ENCODE measurements around the gene PSENEN.
"Not testable (repeated sequence)": the region's sequence is repeated elsewhere in the genome, so short reads cannot be mapped to it uniquely, and the experiment has no call there.

PSENEN gene

DNA sequence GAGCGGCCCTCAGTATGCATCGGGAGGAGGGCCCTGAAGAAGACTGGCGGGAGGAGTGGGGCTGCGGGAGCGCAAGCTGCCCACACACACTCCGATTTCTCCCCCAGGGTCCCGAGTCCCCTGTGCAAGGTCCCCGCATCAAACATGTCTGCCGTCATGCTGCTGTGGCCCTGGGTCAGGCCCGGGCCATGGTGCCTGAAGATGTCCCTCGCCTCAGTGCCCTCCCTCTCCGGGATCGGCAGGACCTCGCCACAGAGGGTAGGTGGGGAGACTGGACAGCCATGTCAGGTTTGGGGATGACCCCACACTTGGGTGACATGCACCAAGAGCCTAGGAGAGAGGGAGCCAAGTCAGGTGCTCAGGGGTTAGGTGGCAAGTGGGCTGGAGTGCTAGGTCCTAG is 23.0 kb upstream of the PSENEN start:
- peaks cover 14% of the 10 kb centered on the region for H3K4me1 ChIP-seq (ENCODE audit: insufficient read depth, low read length, poor library complexity, severe bottlenecking)
- no peak overlapping the region for H3K4me3 ChIP-seq (ENCODE audit: low read length, poor library complexity, severe bottlenecking)
- H3K9me3 ChIP-seq (ENCODE audit: insufficient read depth, low read depth, low read length): no peaks in the 10 kb centered on the region
- no peaks in the 10 kb centered on the region for H3K9me2 ChIP-seq (replicated peaks; ENCODE audit: low read depth, low read length)
- no peak overlapping the region for H2AFZ ChIP-seq (ENCODE audit: low read length)
- peaks cover 54% of the 10 kb centered on the region; the same call in 1 of the 2 replicates for H3K36me3 ChIP-seq (ENCODE audit: insufficient read depth, low read length)
- no peak overlapping the region for H3K4me2 ChIP-seq (ENCODE audit: low read depth, low read length, poor library complexity, severe bottlenecking)
- peaks cover 27% of the 10 kb centered on the region for H4K20me1 ChIP-seq (ENCODE audit: insufficient read depth, low read length, poor library complexity, severe bottlenecking)
- peaks cover 42% of the 10 kb centered on the region for H3K79me2 ChIP-seq (ENCODE audit: insufficient read depth, low read length)
- TF ChIP-seq EZH2phosphoT487 (IDR thresholded peaks at IDR 0.05; ENCODE audit: borderline replicate concordance): no peak
- TF ChIP-seq, protein P1, sequence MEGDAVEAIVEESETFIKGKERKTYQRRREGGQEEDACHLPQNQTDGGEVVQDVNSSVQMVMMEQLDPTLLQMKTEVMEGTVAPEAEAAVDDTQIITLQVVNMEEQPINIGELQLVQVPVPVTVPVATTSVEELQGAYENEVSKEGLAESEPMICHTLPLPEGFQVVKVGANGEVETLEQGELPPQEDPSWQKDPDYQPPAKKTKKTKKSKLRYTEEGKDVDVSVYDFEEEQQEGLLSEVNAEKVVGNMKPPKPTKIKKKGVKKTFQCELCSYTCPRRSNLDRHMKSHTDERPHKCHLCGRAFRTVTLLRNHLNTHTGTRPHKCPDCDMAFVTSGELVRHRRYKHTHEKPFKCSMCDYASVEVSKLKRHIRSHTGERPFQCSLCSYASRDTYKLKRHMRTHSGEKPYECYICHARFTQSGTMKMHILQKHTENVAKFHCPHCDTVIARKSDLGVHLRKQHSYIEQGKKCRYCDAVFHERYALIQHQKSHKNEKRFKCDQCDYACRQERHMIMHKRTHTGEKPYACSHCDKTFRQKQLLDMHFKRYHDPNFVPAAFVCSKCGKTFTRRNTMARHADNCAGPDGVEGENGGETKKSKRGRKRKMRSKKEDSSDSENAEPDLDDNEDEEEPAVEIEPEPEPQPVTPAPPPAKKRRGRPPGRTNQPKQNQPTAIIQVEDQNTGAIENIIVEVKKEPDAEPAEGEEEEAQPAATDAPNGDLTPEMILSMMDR (conservative IDR thresholded peaks at IDR 0.05; ENCODE audit: low read length): no peak
- no peak overlapping the region for H3K9ac ChIP-seq (ENCODE audit: low read depth, low read length, poor library complexity, severe bottlenecking)
- H3K27me3 ChIP-seq (ENCODE audit: insufficient read depth, low read length, poor library complexity, severe bottlenecking): no peaks in the 10 kb centered on the region
- H3F3A ChIP-seq (ENCODE audit: low read depth): no peaks in the 10 kb centered on the region

DNA sequence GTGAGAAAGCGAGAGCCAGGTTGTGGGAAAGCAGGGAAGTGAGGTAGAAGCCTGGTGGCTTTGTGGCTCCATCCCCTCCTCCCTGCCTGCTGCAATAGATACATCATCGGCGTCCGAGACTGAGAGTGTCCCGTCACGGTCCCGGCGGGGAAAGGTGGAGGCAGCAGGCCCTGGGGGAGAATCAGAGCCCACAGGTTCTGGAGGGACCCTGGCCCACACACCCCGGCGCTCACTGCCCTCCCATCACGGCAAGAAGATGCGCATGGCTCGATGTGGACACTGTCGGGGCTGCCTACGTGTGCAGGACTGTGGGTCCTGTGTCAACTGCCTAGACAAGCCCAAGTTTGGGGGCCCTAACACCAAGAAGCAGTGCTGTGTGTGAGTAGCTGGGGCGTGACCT is 22.6 kb upstream of the PSENEN start:
- H3K4me2 ChIP-seq (ENCODE audit: low read depth, low read length, poor library complexity, severe bottlenecking): no peak overlapping the region
- peaks cover 27% of the 10 kb centered on the region for H4K20me1 ChIP-seq (ENCODE audit: insufficient read depth, low read length, poor library complexity, severe bottlenecking)

DNA sequence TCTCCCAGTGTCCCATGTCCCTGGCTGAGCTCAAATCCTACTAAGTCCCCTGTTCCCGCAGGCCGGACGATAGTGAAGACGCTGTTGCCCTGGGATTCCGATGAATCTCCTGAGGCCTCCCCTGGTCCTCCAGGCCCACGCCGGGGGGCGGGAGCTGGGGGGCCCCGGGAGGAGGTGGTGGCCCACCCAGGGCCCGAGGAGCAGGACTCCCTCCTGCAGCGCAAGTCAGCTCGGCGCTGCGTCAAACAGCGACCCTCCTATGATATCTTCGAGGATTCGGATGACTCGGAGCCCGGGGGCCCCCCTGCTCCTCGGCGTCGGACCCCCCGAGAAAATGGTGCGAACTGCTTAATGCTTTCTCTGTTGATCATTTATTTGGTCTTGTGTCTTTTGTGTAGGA is 21.8 kb upstream of the PSENEN start:
- H3K79me2 ChIP-seq (ENCODE audit: insufficient read depth, low read length): peaks cover 36% of the 10 kb centered on the region
- TF ChIP-seq, protein P1 (conservative IDR thresholded peaks at IDR 0.05; ENCODE audit: low read length): no peak
- TF ChIP-seq EZH2phosphoT487 (IDR thresholded peaks at IDR 0.05; ENCODE audit: borderline replicate concordance): no peak
- no peak overlapping the region for H2AFZ ChIP-seq (ENCODE audit: low read length)
- peaks cover 11% of the 10 kb centered on the region for H3K4me1 ChIP-seq (ENCODE audit: insufficient read depth, low read length, poor library complexity, severe bottlenecking)
- no peaks in the 10 kb centered on the region for H3K9me2 ChIP-seq (replicated peaks; ENCODE audit: low read depth, low read length)
- no peak overlapping the region for H3K9ac ChIP-seq (ENCODE audit: low read depth, low read length, poor library complexity, severe bottlenecking)
- no peak overlapping the region for H3K4me3 ChIP-seq (ENCODE audit: low read length, poor library complexity, severe bottlenecking)
- no peaks in the 10 kb centered on the region for H3F3A ChIP-seq (ENCODE audit: low read depth)
- H4K20me1 ChIP-seq (ENCODE audit: insufficient read depth, low read length, poor library complexity, severe bottlenecking): peaks cover 22% of the 10 kb centered on the region
- H3K27me3 ChIP-seq (ENCODE audit: insufficient read depth, low read length, poor library complexity, severe bottlenecking): no peaks in the 10 kb centered on the region
- H3K4me2 ChIP-seq (ENCODE audit: low read depth, low read length, poor library complexity, severe bottlenecking): no peak overlapping the region
- no peaks in the 10 kb centered on the region for H3K9me3 ChIP-seq (ENCODE audit: insufficient read depth, low read depth, low read length)
- peaks cover 66% of the 10 kb centered on the region; the same call in 1 of the 2 replicates for H3K36me3 ChIP-seq (ENCODE audit: insufficient read depth, low read length)

More for the DNA sequence above, 22.6 kb upstream of the PSENEN start:
- peaks cover 42% of the 10 kb centered on the region for H3K79me2 ChIP-seq (ENCODE audit: insufficient read depth, low read length)
- no peaks in the 10 kb centered on the region for H3F3A ChIP-seq (ENCODE audit: low read depth)
- no peak overlapping the region for H2AFZ ChIP-seq (ENCODE audit: low read length)
- no peak for TF ChIP-seq EZH2phosphoT487 (IDR thresholded peaks at IDR 0.05; ENCODE audit: borderline replicate concordance)
- TF ChIP-seq, protein P1 (conservative IDR thresholded peaks at IDR 0.05; ENCODE audit: low read length): no peak
- H3K9me3 ChIP-seq (ENCODE audit: insufficient read depth, low read depth, low read length): no peaks in the 10 kb centered on the region
- H3K4me3 ChIP-seq (ENCODE audit: low read length, poor library complexity, severe bottlenecking): no peak overlapping the region
- H3K9ac ChIP-seq (ENCODE audit: low read depth, low read length, poor library complexity, severe bottlenecking): no peak overlapping the region
- no peaks in the 10 kb centered on the region for H3K27me3 ChIP-seq (ENCODE audit: insufficient read depth, low read length, poor library complexity, severe bottlenecking)
- peaks cover 58% of the 10 kb centered on the region; the same call in 1 of the 2 replicates for H3K36me3 ChIP-seq (ENCODE audit: insufficient read depth, low read length)
- H3K4me1 ChIP-seq (ENCODE audit: insufficient read depth, low read length, poor library complexity, severe bottlenecking): peaks cover 14% of the 10 kb centered on the region
- H3K9me2 ChIP-seq (replicated peaks; ENCODE audit: low read depth, low read length): no peaks in the 10 kb centered on the region

DNA sequence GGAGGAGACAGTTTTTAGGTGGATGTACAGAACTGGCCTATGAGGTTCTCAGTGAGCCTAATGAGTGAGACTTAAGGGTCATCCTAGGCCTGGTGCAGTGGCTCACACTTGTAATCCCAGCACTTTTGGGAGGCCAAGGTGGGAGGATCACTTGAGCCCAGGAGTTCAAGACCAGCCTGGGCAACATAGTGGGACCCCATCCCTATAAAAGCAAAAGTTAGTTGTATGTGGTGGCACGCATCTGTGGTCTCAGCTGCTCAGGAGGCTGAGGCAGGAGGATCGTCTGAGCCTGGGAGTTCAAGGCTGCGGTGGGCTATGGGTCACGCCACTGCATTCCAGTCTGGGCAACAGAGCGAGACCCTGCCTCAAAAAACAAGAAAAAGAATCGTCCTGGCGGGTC is 21.3 kb upstream of the PSENEN start:
- not testable (repeated sequence) for H3K9me3 ChIP-seq (ENCODE audit: insufficient read depth, low read depth, low read length); H3K9me2 ChIP-seq (replicated peaks; ENCODE audit: low read depth, low read length); H3K4me1 ChIP-seq (ENCODE audit: insufficient read depth, low read length, poor library complexity, severe bottlenecking); H3K27me3 ChIP-seq (ENCODE audit: insufficient read depth, low read length, poor library complexity, severe bottlenecking); H2AFZ ChIP-seq (ENCODE audit: low read length); H3K4me3 ChIP-seq (ENCODE audit: low read length, poor library complexity, severe bottlenecking); H3K4me2 ChIP-seq (ENCODE audit: low read depth, low read length, poor library complexity, severe bottlenecking); H3K9ac ChIP-seq (ENCODE audit: low read depth, low read length, poor library complexity, severe bottlenecking); H3F3A ChIP-seq (ENCODE audit: low read depth)
- Histone ChIP-seq H4K20me1 (ENCODE audit: insufficient read depth, low read length, poor library complexity, severe bottlenecking) (peaks cover 17% of the 10 kb centered on the region), H3K36me3 (ENCODE audit: insufficient read depth, low read length) (peaks cover 71% of the 10 kb centered on the region; the same call in 1 of the 2 replicates), H3K79me2 (ENCODE audit: insufficient read depth, low read length) (peaks cover 32% of the 10 kb centered on the region)

Measured in Loucy (cell line).